HEK293 (cell line): ENCODE results near the gene HMCN2.
A peak's percentile ranks its signal among the peaks of the same experiment; 100 is the strongest.

Experiments
- CTCF ChIA-PET: fragments of 350-600 bp; formaldehyde crosslinking; extraction: SDS; loops from one replicate; lab custom pipeline; 2021; ENCODE audit warnings: antibody characterized with exemption; lab: Yijun Ruan, JAX
- POLR2A ChIA-PET: fragments of 300-600 bp; formaldehyde crosslinking; extraction: SDS; loops from one replicate; lab custom pipeline; 2020; ENCODE audit warnings: antibody characterized with exemption, inconsistent platforms; lab: Yijun Ruan, JAX
- H3K27ac ChIP-seq: fragments of 200-500 bp; sonication (Bioruptor generic); 2 replicates; pipeline ENCODE4 v1.5.1; 2014; ENCODE audit warnings: low read depth, low read length, control low read depth, inconsistent platforms; ENCODE audit errors: extremely low read depth
- H3K36me3 ChIP-seq, 2 experiments: fragments of 200-500 bp in 1 of 2; sonication (Bioruptor generic) in 1 of 2; 1 replicate in 1 of 2; 2 replicates in 1 of 2; pipeline ENCODE4 v1.5.1; 2014 to 2017; ENCODE audit warnings: inconsistent platforms in 2 of 2, low read length in 2 of 2; ENCODE audit not compliant: control insufficient read depth in 2 of 2, insufficient read depth in 1 of 2
- H3K4me1 ChIP-seq: fragments of 200-500 bp; sonication (Bioruptor generic); 2 replicates; pipeline ENCODE4 v1.5.1; 2014; ENCODE audit warnings: mild to moderate bottlenecking, low read length, inconsistent platforms; ENCODE audit not compliant: control insufficient read depth, insufficient read depth
- H3K4me3 ChIP-seq: 2 replicates; pipeline ENCODE4 v1.5.1; 2011; ENCODE audit warnings: low read depth, mild to moderate bottlenecking, control low read depth, low read length, moderate library complexity
- H3K9me3 ChIP-seq: fragments of 200-500 bp; sonication (Bioruptor generic); 2 replicates; pipeline ENCODE4 v1.5.1; 2014; ENCODE audit warnings: low read depth, low read length, inconsistent platforms; ENCODE audit not compliant: control insufficient read depth, insufficient read depth
- BCL11B ChIP-seq: fragments of 450-650 bp; formaldehyde crosslinking; IDR thresholded peaks from 2 replicates; pipeline ENCODE4 v1.5.1; 2016; ENCODE audit warnings: low read depth, missing biosample characterization, missing genetic modification characterization
- GLI2 ChIP-seq: fragments of 450-650 bp; formaldehyde crosslinking; IDR thresholded peaks from 2 replicates; pipeline ENCODE4; 2017; ENCODE audit warnings: missing biosample characterization, missing genetic modification characterization, low read depth, borderline replicate concordance
- KLF1 ChIP-seq: fragments of 450-650 bp; formaldehyde crosslinking; IDR thresholded peaks from 2 replicates; pipeline ENCODE4 v1.5.1; 2016; ENCODE audit warnings: missing biosample characterization, missing genetic modification characterization
- PATZ1 ChIP-seq: fragments of 450-650 bp; formaldehyde crosslinking; IDR thresholded peaks from 2 replicates; pipeline ENCODE4 v1.5.1; 2016; ENCODE audit warnings: missing biosample characterization, missing genetic modification characterization
- SCRT2 ChIP-seq: fragments of 450-650 bp; formaldehyde crosslinking; IDR thresholded peaks from 2 replicates; pipeline ENCODE4 v1.5.1; 2016; ENCODE audit warnings: missing biosample characterization, missing genetic modification characterization
- SETDB1 ChIP-seq: IDR thresholded peaks from one replicate; pipeline ENCODE4 v1.6.1; 2017; ENCODE audit warnings: mild to moderate bottlenecking, low read length, moderate library complexity, mixed read lengths; ENCODE audit not compliant: insufficient read length
- SP2 ChIP-seq: fragments of 450-650 bp; formaldehyde crosslinking; IDR thresholded peaks from 2 replicates; pipeline ENCODE4 v1.5.1; 2016; ENCODE audit warnings: missing biosample characterization, missing genetic modification characterization
- TRIM28 ChIP-seq: IDR thresholded peaks from 2 replicates; pipeline ENCODE4 v1.6.1; 2011; ENCODE audit warnings: low read length, control low read depth, borderline replicate concordance
- ZBTB26 ChIP-seq: fragments of 450-650 bp; formaldehyde crosslinking; optimal IDR thresholded peaks from 2 replicates; pipeline ENCODE3; 2016; ENCODE audit warnings: missing biosample characterization, mild to moderate bottlenecking, missing genetic modification characterization
- ZBTB7A ChIP-seq: fragments of 450-650 bp; formaldehyde crosslinking; IDR thresholded peaks from 2 replicates; pipeline ENCODE4 v1.5.1; 2016; ENCODE audit warnings: low read depth, missing biosample characterization, missing genetic modification characterization
- ZBTB8A ChIP-seq: fragments of 450-650 bp; formaldehyde crosslinking; IDR thresholded peaks from 2 replicates; pipeline ENCODE4 v1.5.1; 2016; ENCODE audit warnings: missing biosample characterization, missing genetic modification characterization
- ZNF121 ChIP-seq: fragments of 450-650 bp; formaldehyde crosslinking; IDR thresholded peaks from 2 replicates; pipeline ENCODE4 v1.5.1; 2016; ENCODE audit warnings: missing biosample characterization, missing genetic modification characterization
- ZNF184 ChIP-seq: fragments of 450-650 bp; IDR thresholded peaks from 2 replicates; pipeline ENCODE4 v1.5.1; 2018; ENCODE audit warnings: missing biosample characterization, mild to moderate bottlenecking, missing genetic modification characterization
- ZNF19 ChIP-seq: fragments of 450-650 bp; formaldehyde crosslinking; IDR thresholded peaks from 2 replicates; pipeline ENCODE4; 2016; ENCODE audit warnings: missing biosample characterization, missing genetic modification characterization, low read depth
- ZNF24 ChIP-seq: fragments of 450-650 bp; formaldehyde crosslinking; IDR thresholded peaks from 2 replicates; pipeline ENCODE4 v1.5.1; 2016; ENCODE audit warnings: missing biosample characterization, missing genetic modification characterization
- ZNF248 ChIP-seq: fragments of 450-650 bp; formaldehyde crosslinking; IDR thresholded peaks from 2 replicates; pipeline ENCODE4 v1.5.1; 2017; ENCODE audit warnings: missing biosample characterization, missing genetic modification characterization
- ZNF266 ChIP-seq: fragments of 450-650 bp; formaldehyde crosslinking; IDR thresholded peaks from 2 replicates; pipeline ENCODE4 v1.5.1; 2016; ENCODE audit warnings: missing biosample characterization, missing genetic modification characterization, low read depth
- ZNF302 ChIP-seq: fragments of 450-650 bp; formaldehyde crosslinking; IDR thresholded peaks from 2 replicates; pipeline ENCODE4 v1.5.1; 2016; ENCODE audit warnings: missing biosample characterization, missing genetic modification characterization, low read depth
- ZNF514 ChIP-seq: fragments of 450-650 bp; formaldehyde crosslinking; IDR thresholded peaks from 2 replicates; pipeline ENCODE4 v1.5.1; 2016; ENCODE audit warnings: missing biosample characterization, missing genetic modification characterization
- ZNF530 ChIP-seq: fragments of 450-650 bp; formaldehyde crosslinking; IDR thresholded peaks from 2 replicates; pipeline ENCODE4 v1.5.1; 2016; ENCODE audit warnings: low read depth, missing biosample characterization, missing genetic modification characterization
- ZNF549 ChIP-seq: fragments of 450-650 bp; IDR thresholded peaks from 2 replicates; pipeline ENCODE4 v1.5.1; 2018; ENCODE audit warnings: missing biosample characterization, missing genetic modification characterization, mild to moderate bottlenecking, inconsistent platforms, moderate library complexity
- ZNF664 ChIP-seq: fragments of 450-650 bp; formaldehyde crosslinking; IDR thresholded peaks from 2 replicates; pipeline ENCODE4 v1.5.1; 2016; ENCODE audit warnings: missing biosample characterization, missing genetic modification characterization
- ZNF670 ChIP-seq: fragments of 450-650 bp; formaldehyde crosslinking; IDR thresholded peaks from 2 replicates; pipeline ENCODE4 v1.5.1; 2016; ENCODE audit warnings: missing biosample characterization, missing genetic modification characterization, low read depth
- ZNF768 ChIP-seq: fragments of 450-650 bp; formaldehyde crosslinking; IDR thresholded peaks from 2 replicates; pipeline ENCODE4 v1.5.1; 2018; ENCODE audit warnings: missing biosample characterization, mild to moderate bottlenecking, missing genetic modification characterization
- ZNF792 ChIP-seq: fragments of 450-650 bp; formaldehyde crosslinking; IDR thresholded peaks from 2 replicates; pipeline ENCODE4 v1.5.1; 2016; ENCODE audit warnings: missing biosample characterization, missing genetic modification characterization

Gene HMCN2

GRCh38 chr9:130378875-130379648, 113.5 kb downstream of the HMCN2 start:
- CTCF ChIA-PET: no interaction called here
- Histone ChIP-seq H3K27ac (no peak overlapping the region), H3K36me3 (no peaks in the 10 kb centered on the region), H3K4me1 (no peaks in the 10 kb centered on the region), H3K4me3 (no peak overlapping the region), H3K9me3 (no peaks in the 10 kb centered on the region)
- no peak for TF ChIP-seq ZNF24 (tag by site-specific recombination)
- TF ChIP-seq TRIM28: no peak
- TF ChIP-seq SCRT2 (tag by site-specific recombination): no peak
- TF ChIP-seq ZNF664 (tag by site-specific recombination): peak; percentile 91
- TF ChIP-seq ZNF768 (tag by site-specific recombination): 0 out of 2 replicates have a peak, but pooled peaks have one; percentile 17
- no peak for TF ChIP-seq ZBTB26
- TF ChIP-seq ZNF19 (tag by site-specific recombination): no peak
- POLR2A ChIA-PET: interaction anchor here (0.6 kb wide), 1 partner anchor 266 kb away, joined by 6 read pairs; no protein-coding TSS in a partner anchor

GRCh38 chr9:130379649-130379970, 114.0 kb downstream of the HMCN2 start:
- Histone ChIP-seq H3K4me1 (no peaks in the 10 kb centered on the region), H3K27ac (no peak overlapping the region), H3K4me3 (no peak overlapping the region), H3K9me3 (no peaks in the 10 kb centered on the region), H3K36me3 (no peaks in the 10 kb centered on the region)
- TF ChIP-seq KLF1 (tag by site-specific recombination) (no peak), ZBTB8A (tag by site-specific recombination) (no peak), ZNF514 (tag by site-specific recombination) (no peak)
- POLR2A ChIA-PET: no interaction called here
- CTCF ChIA-PET: no interaction called here

GRCh38 chr9:130380920-130381469, 115.4 kb downstream of the HMCN2 start:
- Histone ChIP-seq H3K4me1 (no peaks in the 10 kb centered on the region), H3K36me3 (no peaks in the 10 kb centered on the region), H3K4me3 (no peak overlapping the region), H3K27ac (no peak overlapping the region), H3K9me3 (no peaks in the 10 kb centered on the region)
- no peak for TF ChIP-seq ZBTB26
- TF ChIP-seq BCL11B (tag by site-specific recombination): peak; percentile 62; the same call in 1 of the 2 replicates
- POLR2A ChIA-PET: interaction anchor here (0.6 kb wide), 1 partner anchor 302 kb away, joined by 5 read pairs; no protein-coding TSS in a partner anchor
- CTCF ChIA-PET: interaction anchor here (0.7 kb wide), 1 partner anchor 157 kb away, joined by 6 read pairs; no protein-coding TSS in a partner anchor

GRCh38 chr9:130381660-130382059, 116.1 kb downstream of the HMCN2 start:
- H3K4me1 ChIP-seq: no peaks in the 10 kb centered on the region
- ChIA-PET POLR2A (no interaction called here), CTCF (interaction anchor here (0.6 kb wide), 1 partner anchor 72 kb away, joined by 3 read pairs; no protein-coding TSS in a partner anchor)
- H3K36me3 ChIP-seq: no peaks in the 10 kb centered on the region
- no peak overlapping the region for H3K27ac ChIP-seq
- no peak overlapping the region for H3K4me3 ChIP-seq
- no peaks in the 10 kb centered on the region for H3K9me3 ChIP-seq
- TF ChIP-seq ZNF302 (tag by site-specific recombination): no peak
- TF ChIP-seq ZNF266 (tag by site-specific recombination): no peak
- no peak for TF ChIP-seq SETDB1
- TF ChIP-seq ZNF792 (tag by site-specific recombination): no peak
- TF ChIP-seq GLI2 (tag by site-specific recombination): no peak
- TF ChIP-seq ZBTB7A: no peak
- no peak for TF ChIP-seq SP2 (tag by site-specific recombination)
- no peak for TF ChIP-seq ZNF530 (tag by site-specific recombination)
- no peak for TF ChIP-seq ZNF184 (tag by site-specific recombination)
- TF ChIP-seq PATZ1 (tag by site-specific recombination): no peak
- no peak for TF ChIP-seq ZNF121
- TF ChIP-seq ZNF248 (tag by site-specific recombination): no peak
- TF ChIP-seq ZNF549 (tag by site-specific recombination): no peak
- TF ChIP-seq ZNF670 (tag by site-specific recombination): no peak
